GM18951 (cell line): ENCODE results near the gene ERCC8.
A peak's percentile ranks its signal among the peaks of the same experiment; 100 is the strongest.
"Not testable (repeated sequence)": the region's sequence is repeated elsewhere in the genome, so short reads cannot be mapped to it uniquely, and the experiment has no call there.

Source experiments
- POLR2A ChIP-seq: IDR thresholded peaks from 4 replicates; pipeline ENCODE4 v1.6.1; 2011; ENCODE audit warnings: mild to moderate bottlenecking; ENCODE audit not compliant: insufficient read length, insufficient read depth; ENCODE audit errors: extremely low read depth
- in situ Hi-C: fragments of 300-500 bp; cut with MboI; formaldehyde crosslinking; loops from one replicate; pipeline ENCODE4 v1.12.0; 2022; ENCODE audit warnings: low sequenced_read_pairs, mixed read lengths, inconsistent platforms; ENCODE audit not compliant: unreplicated experiment

ERCC8 gene, protein sequence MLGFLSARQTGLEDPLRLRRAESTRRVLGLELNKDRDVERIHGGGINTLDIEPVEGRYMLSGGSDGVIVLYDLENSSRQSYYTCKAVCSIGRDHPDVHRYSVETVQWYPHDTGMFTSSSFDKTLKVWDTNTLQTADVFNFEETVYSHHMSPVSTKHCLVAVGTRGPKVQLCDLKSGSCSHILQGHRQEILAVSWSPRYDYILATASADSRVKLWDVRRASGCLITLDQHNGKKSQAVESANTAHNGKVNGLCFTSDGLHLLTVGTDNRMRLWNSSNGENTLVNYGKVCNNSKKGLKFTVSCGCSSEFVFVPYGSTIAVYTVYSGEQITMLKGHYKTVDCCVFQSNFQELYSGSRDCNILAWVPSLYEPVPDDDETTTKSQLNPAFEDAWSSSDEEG

DNA sequence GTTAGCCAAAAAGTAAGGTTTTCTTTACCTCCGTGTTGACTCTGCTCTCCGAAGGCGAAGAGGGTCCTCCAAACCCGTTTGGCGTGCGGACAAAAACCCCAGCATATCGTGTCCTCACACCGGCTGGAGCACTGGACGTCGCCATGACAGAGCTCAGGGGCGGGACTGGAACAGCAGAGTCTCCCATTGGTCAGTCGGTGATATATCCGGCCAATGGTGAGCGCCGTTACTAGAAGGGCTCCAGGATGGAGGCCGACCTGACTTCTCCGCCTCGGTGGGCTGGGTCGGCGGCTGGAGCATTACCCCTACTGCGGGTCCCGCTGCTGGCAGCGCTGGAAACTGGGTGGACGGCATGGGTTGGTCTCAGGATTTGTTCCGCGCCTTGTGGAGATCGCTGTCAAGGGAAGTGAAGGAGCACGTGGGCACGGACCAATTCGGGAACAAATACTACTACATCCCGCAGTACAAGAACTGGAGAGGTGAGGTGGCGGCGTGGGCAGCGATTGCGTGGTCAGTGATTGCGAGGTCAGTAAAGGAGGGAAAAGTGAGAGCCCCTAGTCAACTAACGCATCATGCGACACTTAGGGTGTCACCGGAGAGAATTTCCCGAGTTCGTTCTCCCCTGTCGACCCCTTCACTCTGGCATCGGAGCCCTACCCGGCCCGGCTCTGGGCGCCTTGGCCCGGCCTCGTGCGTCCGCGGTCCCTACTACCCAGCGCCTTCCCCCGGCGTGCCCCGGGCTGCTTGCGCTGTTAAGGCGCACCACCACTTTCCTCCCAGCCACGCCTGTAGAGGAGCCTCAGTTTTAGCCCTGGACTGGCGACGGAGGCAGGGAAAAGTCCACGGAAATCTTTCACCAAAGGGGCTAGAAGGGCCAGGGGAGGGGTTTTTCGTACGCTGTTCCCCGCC lies at the start of gene ERCC8, which contains the start of gene NDUFAF2:
Gene ERCC8, minus strand, starts transcription at position 167 of the 909 bp plus-strand sequence. Its CDS starts 62 bp downstream, at position 105.
Gene NDUFAF2, plus strand, starts transcription at position 302 of the 909 bp plus-strand sequence. Its CDS starts 51 bp downstream, at position 353.
- peak; percentile 73 for TF ChIP-seq POLR2A
- in situ Hi-C loops, result no loop called here

DNA sequence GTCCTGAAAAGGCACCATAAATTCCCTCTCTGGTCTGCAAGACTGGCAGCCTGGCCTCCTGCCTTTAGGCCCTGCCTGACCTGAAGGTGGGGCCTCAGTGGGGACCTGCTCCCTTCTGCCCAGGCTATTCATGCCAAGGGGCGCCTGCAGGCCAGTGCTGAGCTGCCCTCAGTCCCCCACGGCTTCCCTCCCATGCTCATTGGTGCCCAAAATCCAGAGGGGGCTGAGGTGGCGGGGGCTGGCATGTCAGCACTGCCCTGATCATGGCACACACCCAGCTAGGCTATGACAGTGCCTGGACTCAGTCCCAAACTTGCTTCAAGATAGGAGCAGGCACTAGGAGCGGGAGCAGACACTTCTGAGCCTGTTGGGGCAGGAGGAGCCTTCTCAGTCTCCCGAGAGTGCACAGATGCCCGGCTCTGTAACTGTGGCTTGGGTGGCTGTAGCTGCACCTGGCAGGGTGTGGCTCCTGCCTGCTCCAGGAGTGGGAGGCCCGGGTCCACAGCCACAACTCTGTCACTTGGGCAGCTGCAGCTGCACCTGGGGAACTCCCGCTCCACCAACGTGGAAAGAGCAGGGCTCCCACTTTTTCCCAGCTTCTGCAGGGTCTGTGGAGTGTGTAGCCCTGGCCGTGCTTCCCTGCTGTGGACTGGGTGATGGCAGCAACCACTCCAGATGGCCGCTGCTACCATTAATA lies 49.2 kb upstream of the ERCC8 start:
- no peak for TF ChIP-seq POLR2A
- in situ Hi-C loops, result no loop called here

DNA sequence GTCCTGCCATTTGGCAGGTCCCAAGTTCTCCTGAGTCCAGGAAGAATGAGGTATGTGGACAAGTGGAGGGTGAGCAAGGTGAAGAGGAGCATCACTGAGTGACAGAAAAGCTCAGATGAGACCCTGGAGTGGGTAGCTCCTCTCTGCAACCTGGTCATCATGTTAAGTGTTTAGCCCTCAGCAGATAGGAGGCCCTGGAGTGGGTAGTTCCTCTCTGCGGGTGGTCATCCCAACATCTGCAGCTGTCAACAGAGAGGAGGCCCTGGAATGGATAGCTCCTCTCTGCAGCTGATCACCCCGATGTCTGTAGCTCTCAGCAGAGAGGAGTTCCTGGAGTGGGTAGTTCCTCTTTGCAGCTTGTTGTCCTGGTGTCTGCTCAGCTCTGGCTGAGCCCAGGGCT lies 48.6 kb upstream of the ERCC8 start:
- TF ChIP-seq POLR2A, result no peak
- in situ Hi-C loops, result no loop called here

DNA sequence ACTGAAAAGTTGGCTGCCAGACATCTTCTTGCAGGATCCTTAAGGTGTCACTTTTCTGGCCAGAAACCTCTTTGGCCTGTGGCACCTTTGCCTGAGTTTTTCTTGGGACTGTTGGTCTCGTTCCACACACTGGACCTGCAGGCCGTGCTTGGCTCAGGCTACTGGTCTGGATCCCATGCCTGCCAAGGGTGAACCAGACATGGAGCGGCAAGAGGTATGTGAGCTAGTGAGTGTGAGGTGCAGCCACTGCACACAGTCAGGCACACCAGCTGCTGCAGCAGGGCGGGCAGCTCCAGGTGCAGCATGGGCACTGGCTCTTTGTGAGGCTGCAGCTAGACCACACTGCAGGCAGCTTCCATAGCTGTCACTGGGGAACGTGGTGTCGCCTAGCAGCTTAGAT lies 48.0 kb upstream of the ERCC8 start:
- TF ChIP-seq POLR2A, result no peak
- in situ Hi-C loops, result no loop called here

DNA sequence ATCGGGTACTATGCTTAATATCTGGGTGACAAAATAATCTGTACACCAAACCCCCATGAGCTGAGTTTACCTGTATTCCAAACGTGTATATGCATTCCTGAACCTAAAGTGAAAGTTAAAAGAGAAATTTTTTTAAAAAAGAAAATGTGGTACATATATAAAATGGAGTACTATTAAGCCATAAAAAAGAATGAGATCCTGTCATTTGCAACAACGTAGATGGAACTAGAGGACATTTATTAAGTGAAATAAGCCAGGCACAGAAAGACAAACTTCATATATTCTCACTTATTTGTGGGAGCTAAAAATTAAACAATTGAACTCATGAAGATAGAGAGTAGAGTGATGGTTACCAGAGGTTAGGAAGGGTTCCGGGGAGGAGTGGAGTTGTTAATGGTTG lies 44.9 kb upstream of the ERCC8 start:
- in situ Hi-C loops, result no loop called here
- no peak for TF ChIP-seq POLR2A

DNA sequence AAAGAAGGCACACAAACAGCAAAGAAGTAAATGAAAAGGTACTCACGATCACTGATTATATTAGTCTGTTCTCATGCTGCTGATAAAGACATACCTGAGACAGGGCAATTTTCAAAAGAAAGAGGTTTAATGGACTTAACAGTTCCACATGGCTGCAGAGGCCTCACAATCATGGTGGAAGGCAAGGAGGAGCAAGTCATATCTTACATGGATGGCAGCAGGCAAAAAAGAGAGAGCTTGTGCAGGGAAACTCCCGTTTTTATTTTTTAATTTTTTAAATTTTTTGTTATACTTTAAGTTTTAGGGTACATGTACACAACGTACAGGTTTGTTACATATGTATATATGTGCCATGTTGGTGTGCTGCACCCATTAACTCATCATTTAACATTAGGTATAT lies 37.3 kb upstream of the ERCC8 start:
- in situ Hi-C loops, result not testable (repeated sequence)

DNA sequence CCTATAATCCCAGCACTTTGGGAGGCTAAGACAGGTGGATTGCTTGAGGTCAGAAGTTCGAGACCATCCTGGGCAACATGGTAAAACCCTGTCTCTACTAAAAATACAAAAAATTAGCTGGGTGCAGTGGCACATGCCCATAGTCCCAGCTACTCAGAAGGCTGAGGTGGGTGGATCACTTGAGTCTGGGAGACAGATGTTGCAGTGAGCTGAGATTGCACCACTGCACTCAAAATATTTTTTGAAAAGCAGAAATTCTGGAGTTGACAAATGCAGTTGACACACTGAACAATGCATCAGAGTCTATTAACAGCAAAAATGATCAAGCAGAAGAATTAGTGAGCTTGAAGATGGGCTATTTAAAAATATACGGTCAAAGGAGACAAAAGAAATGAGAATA lies 35.6 kb upstream of the ERCC8 start:
- in situ Hi-C loops, result no loop called here
- TF ChIP-seq POLR2A, result no peak

DNA sequence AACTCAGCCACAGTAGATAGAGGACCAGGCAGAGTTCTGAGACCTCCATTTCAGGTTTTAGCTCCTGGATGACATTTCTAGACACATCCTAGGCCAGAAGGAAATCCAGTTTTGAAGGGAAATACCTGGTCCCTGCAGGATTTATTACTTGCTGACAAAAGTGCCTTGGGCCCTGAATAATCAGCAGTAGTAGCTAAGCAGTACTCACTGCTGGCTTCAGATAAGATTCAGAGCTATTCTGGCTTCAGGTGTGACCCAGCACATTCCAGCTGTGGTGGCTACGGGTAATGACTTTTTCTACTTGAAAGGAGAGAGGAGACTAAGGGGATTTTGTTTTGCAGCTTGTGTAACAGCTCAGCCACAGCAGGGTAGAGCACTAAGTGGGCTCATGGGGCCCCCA lies 34.1 kb upstream of the ERCC8 start:
- TF ChIP-seq POLR2A, result no peak
- in situ Hi-C loops, result no loop called here

DNA sequence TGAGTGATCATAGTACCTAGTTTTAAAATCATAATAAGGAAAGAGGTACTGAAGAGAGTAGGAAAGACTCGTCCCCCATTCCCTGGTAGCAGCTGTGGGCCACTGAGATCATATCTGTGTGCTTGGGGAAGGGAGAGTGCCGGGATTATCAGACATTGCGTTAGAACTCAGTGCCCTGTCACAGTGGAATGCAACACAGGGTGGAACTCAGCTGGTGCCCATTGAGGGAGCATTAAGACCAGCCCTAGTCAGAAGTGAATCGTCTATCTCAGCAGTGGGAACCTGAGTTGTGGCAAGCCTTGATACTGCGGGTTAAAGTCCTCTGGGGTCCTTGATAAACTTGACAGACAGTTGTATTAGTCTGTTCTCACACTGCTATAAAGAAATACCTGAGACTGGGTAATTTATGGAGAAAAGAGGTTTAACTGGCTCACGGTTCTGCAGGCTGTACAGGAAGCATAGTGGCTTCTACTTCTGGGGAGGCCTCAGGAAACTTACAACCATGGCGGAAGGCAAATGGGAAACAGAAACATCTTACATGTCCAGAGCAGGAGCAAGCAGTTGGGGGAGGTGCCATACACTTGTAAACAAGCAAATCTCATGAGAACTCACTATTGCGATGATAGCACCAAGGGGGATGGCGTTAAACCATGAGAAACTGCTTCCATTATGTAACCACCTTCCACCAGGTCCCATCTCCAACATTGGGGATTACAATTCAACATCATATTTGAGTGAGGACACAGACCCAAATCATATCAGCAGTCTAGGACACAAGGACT lies 33.3 kb upstream of the ERCC8 start:
- in situ Hi-C loops, result no loop called here
- TF ChIP-seq POLR2A, result no peak

DNA sequence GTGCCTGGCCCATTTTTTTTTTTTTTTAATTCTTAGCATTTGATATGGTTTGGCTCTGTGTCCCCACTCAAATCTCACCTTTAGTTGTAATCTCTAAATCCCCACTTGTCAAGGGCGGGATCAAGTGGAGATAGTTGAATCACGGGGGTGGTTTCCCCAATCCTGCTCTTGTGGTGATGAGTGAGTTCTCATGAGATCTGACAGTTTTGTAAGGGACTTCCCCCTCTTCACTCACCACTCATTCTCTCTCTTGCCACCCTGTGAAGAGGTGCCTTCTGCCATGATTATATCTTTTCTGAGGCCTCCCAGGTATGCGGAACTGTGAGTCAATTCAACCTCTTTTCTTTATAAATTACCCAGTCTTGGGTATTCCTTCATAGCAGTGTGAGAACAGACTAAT lies 27.4 kb upstream of the ERCC8 start:
- no peak for TF ChIP-seq POLR2A
- in situ Hi-C loops, result no loop called here

DNA sequence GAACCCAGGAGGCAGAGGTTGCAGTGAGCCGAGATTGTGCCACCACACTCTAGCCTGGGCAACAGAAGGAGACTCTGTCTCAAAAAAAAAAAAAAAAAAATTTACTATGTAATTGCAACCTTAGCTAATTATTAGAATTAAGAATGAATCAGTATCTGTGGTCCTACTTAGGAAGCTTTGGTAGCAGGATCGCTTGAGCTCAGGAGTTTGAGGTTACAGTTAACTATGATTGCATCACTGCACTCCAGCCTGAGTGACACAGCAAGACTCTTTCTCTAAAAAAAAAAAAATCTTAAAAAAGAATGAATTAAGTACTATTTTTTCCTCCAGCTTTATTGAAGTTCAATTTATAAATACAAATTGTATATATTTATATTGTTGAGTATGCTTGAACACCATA lies 16.8 kb upstream of the ERCC8 start:
- TF ChIP-seq POLR2A, result no peak
- in situ Hi-C loops, result no loop called here

DNA sequence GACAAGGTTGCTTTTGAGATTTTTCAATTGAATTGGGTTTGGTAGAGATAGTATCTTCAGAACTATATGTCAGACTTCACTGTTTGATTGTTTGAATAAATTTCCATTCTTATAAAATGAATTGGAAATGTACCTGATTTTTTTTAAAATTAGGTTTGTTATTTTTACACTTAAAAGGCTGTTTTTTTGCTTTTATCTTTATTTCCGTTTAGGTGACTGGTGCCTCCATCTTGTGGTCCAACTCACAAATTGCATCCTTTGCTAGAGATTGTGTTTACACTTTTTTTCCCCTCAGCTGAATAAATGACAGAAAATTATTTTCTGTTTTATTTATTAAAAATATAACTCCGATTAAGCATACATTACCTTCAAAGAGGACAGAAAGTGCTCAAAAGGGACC lies 15.7 kb upstream of the ERCC8 start:
- no peak for TF ChIP-seq POLR2A
- in situ Hi-C loops, result no loop called here
